Stimulated activated CD4-positive, alpha-beta T cell treated with anti-CD3 and anti-CD28 coated beads, Interleukin-1b, Interleukin-23, amount 100 ng/mL, for 4 hours (primary cell): Measurements from ENCODE around the gene FAAH.

Experiments
- DNase-seq, 2 donors: peaks; one replicate each; pipeline ENCODE4 v3.0.0-alpha.2; 2020; ENCODE audit warnings: low read depth in 2 of 2

Gene FAAH

DNA sequence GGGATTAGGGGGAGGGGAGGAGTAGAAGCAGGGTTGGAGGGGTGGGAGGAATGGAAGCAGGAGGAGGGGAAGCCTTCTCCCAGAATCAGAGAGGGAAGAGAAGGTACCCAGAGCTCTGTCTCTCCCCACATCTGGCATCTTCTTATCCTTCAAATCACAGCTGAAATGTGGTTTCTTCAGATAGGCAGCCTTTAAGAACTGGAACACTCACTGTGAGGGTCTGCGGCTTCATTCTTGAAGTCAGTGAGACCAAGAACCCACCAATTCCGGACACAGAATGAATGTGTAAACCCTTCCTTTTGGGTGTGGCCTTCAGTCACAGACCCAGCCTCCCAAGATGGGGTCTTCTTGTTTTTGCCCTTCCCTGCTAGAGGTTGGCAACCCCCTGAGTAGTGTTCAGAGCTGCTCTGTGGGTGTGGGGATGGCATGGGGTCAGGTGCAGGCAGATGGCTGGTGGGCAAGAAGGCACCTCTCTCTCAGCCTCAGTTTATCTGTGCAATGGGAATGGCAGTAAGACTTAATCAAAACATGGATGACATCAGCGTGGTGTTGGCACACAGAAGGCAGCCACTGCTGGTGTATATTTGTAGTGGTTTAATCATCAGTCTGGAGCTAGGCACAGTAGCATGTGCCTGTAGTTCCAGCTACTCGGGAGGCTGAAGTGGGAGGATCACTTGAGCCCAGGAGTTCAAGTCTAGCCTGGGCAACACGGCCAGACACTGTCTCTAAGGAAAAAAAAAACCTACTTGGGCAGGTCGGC is 7.2 kb downstream of the FAAH start:
- no peak for DNase-seq

- DNase-seq, result no peak
These were observed 8.0 kb downstream of the FAAH start for GRCh38 chr1:46401964-46402626.

GRCh38 chr1:46403916-46404315 is 9.8 kb downstream of the FAAH start:
- no peak for DNase-seq

GRCh38 chr1:46404482-46405196 is 10.5 kb downstream of the FAAH start:
- DNase-seq, result no peak

- DNase-seq, result no peak
These were observed 11.1 kb downstream of the FAAH start for GRCh38 chr1:46405197-46405555.

DNA sequence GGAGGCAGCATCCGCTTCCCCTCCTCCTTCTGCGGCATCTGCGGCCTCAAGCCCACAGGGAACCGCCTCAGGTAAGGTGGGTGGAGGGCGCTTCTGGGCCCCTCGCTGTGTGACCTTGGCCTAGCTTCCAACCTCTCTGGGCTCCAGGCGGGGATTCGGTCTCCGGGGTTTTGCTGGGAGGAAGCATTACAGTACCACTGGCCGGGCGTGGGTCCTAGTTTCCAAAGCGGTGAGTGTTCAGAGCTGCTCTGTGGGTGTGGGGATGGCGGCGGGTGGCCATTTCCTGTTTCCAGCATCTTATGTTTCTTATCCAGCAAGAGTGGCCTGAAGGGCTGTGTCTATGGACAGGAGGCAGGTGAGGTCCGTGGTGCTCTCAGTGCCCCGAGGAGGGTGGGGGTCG is 11.6 kb downstream of the FAAH start:
- DNase-seq, result no peak

DNA sequence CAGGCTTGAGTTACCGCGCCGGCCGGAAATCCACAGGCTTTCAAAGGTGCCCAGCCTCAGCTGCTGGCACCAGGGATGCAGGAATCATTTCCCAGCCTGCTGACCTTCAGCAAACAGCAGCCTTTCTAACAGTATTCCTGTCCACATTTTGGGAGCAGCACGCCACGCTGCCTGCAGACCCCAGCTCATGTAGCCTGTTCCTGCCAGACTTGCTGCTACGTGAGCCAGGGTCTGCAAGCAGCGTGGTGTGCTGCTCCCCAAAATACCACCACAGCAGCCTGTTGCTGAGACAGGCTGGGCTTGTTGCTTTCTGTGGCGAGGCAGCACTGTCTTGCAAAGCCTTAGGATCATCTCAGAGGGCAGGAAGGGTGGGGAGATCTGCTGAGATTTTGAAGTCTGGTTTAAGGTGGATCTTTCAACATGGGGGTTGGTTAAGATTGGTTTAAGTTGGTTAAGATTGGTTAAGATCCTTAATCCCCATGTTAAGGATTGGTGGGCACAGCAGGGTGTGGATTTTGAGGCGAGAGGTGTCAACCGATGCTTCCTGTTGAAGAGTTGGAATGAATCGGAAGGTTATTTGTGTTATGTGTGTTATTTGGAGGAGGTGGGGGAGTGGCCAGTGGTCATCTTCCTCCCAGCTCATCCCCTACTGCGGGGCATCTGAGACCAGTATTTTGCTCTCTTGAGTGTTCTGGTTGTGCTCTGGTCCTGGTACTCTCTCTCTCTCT is 12.9 kb downstream of the FAAH start:
- DNase-seq, result no peak

DNA sequence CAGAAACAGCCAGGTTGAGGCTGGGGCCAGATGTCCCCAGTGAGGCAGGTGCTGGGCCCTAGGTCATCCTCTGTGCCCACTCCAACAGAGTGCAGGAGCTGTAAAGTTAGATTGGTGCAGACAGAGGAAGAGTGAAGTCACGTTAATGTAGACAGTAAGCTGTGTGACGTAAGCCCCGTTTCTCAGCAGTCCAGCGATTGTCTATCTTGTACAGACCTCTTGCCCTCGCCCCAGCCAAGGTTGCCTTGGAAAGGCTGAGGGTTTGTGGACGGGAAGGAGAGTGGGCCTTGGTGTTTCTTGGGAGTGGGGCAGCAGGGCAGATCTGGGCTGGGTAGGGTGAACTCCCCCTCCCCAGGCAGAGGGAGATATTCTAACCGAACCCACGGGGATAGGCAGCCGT is 13.5 kb downstream of the FAAH start:
- DNase-seq, result no peak

- DNase-seq, result no peak
These were observed 14.4 kb downstream of the FAAH start for GRCh38 chr1:46408356-46409062.

DNA sequence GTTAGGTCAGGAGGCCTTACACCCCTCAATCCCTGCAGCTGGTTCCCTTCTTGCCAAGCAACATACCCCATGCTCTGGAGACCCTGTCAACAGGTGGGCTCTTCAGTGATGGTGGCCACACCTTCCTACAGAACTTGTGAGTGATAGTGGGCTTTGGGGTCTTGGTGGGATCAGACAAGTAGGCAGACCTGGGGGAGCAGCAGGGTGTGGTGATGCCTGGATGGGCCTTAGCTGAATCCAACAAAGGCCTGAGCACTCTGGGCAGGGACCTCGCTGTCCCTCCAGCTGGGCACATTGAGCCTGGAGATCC is 14.9 kb downstream of the FAAH start:
- DNase-seq, result no peak

DNA sequence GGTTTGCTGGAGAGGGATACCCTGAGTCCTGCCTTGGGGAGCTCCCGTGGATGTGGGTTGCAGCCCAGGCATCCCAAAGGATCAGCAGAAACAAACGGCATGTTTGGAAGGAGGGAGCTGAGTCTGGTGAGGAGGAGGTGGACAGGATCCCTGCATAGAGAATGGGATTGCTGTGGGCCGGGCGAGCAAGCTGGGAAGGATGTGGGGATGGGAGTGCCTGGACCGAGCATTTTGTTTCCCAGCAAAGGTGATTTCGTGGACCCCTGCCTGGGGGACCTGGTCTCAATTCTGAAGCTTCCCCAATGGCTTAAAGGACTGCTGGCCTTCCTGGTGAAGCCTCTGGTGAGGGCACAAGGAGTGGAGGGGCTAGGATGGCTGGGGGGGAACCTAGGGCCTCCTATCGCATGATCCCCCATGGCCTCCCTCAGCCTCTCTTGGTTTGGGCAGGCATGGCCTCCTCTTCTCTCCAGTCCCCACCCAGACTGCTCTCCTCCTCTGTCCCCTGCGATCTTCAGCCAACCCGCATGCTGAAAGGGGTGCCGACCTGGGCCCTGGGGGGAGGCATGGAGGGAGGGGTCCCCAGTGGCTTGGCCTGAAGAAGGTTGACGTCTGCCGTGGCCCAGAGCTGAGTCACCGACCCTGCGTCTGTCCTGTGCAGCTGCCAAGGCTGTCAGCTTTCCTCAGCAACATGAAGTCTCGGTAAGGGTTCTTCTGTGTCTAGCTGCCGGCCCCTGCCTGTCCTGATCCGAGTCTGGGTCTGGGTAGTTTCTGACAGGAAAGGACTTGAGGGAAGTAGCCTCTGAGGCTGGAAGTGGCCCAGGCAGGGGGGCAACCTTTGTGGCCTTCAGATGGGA is 16.3 kb downstream of the FAAH start:
- no peak for DNase-seq

GRCh38 chr1:46411010-46411405 is 16.9 kb downstream of the FAAH start:
- DNase-seq, result no peak

DNA sequence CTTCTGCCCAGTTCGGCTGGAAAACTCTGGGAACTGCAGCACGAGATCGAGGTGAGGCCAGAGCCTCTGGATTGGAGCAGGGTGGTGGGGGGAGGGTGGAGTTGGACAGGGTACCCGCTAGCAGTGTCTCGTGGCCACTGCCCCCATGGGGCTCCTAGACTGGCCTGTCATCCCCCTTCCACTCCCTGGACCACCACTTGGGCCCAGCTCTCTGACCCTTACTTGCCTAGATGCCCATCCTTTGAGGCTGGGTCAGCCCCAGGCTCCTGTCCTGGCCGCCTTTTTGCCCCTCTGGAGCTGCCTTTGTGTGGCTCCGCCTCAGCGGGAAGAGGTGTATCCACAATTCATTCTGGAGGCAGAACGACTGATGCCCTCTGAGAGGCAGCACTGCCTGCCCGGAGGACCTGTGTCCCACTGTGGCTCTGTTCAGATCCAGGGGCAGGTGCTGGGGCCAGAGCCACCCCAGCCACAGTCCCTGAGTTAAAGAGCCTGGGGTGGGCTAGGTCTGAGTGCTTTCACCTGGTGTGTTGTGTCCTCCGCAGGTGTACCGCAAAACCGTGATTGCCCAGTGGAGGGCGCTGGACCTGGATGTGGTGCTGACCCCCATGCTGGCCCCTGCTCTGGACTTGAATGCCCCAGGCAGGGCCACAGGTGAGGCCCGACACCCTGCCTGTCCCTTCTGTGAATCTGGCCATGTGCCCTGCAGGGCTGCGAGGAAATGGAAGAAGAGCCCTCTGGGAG is 17.7 kb downstream of the FAAH start:
- peak in 1 of 2 donors; percentile 7 for DNase-seq

DNA sequence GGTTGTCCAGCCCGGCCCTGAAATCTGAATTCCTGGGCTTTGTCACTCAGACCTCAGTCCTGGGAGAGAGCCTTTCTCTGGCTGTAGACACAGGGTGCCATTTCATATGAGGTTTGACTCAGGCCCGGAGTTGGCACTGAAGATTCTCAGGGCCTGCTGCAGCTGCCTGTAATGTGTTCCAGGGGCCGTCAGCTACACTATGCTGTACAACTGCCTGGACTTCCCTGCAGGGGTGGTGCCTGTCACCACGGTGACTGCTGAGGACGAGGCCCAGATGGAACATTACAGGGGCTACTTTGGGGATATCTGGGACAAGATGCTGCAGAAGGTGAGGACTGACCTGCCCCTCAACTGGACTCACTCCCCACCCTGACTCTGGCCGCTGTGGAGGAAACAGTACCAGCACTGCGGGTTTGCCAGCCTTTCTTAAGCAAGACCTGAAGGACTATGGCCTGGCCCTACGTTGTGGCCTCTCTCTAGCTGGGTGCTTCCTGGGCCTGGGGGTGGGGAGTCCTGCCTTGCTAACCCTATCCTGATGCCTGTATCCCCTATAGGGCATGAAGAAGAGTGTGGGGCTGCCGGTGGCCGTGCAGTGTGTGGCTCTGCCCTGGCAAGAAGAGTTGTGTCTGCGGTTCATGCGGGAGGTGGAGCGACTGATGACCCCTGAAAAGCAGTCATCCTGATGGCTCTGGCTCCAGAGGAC is 18.9 kb downstream of the FAAH start:
- DNase-seq, result no peak

DNA sequence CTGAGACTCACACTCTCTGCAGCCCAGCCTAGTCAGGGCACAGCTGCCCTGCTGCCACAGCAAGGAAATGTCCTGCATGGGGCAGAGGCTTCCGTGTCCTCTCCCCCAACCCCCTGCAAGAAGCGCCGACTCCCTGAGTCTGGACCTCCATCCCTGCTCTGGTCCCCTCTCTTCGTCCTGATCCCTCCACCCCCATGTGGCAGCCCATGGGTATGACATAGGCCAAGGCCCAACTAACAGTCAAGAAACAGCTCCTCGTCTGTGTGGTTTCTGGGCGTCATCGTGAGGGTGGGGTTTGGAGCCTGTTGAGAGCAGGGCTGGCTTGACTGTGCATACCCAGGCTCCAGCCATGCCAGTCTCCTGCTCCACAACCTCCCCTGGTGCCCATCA is 19.5 kb downstream of the FAAH start:
- DNase-seq, result no peak

- no peak for DNase-seq
These were observed 21.4 kb downstream of the FAAH start for GRCh38 chr1:46415514-46415913.

DNA sequence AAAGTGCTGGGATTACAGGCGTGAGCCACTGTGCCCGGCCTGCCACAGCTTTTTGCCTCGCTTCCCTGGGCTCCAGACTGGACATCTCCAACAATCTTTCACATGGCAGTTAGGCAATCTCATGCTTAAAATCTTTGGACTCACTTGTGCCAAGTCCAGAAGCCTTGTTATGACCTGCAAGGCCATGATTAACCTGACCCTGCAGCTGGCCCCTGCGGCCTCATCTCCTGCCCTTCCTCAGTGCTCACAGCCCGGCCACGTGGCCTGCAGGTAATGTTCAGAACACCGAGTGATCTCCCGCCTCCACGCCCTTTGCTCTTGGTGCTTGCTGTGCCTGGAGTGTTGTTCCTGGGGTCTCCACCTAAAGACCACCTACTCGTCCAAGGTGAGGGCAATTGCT is 24.9 kb downstream of the FAAH start:
- DNase-seq, result no peak

DNA sequence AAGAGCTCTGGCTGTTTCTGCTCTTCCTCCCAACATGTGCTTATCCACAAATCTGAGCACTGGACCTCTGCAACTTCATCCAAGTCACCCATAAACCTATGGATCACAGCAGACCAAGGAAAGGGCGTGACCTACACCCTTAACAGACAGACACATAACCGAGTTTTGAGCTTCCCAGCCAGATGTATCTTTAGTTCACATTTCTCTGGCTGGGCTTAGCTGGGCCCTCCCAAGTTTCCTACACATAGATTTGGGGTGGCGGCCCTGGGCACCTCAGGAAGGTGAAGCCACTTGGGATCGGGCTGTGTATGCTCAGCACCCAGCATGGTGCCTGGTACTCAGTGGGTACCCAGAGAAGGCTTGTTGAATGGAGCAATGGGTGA is 26.4 kb downstream of the FAAH start:
- DNase-seq, result no peak

DNA sequence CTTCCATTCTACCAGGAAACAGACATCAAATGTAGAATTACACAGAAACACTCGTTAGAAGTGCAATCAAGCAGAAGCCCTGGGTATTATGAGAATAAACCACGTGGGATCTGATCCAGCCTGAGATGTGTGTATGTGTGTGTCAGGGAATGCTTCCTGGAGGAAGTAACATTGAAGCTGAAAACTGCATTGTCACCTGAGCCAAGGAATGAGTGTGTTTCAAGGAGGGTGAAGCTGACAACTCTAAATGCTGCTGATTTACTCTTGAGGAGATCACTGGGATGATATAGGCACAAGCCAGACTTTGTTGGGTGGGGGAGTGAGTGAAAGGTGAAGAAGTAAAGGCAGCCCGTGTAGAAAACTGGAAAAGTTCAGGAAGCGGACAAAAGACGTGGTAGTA is 27.6 kb downstream of the FAAH start:
- no peak for DNase-seq
